Islet of Langerhans (tissue), 1 donor: Measurements from ENCODE around the gene PKNOX2.

ENCODE experiments used
- FAIRE-seq: peaks from one replicate; lab custom pipeline; 2011; peaks lifted over from hg19 to GRCh38; lab: Jason Lieb, UNC

The PKNOX2 gene

DNA sequence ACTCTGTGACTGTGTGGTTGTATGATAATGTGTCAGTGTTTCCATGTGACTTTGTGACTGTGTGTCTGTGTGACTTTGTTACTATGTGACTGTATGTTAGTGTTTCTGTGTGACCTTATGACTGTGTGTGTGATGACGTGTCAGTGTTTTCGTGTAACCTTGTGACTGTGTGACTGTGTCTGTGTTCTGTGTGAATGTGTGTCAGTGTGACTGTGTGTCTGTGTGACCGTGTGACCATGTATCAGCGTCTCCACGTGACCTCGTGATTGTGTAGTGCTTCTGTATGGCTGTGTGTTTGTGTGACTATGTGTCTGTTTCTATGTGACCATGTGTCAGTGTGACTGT is 9.5 kb upstream of the PKNOX2 start:
- FAIRE-seq = no peak

DNA sequence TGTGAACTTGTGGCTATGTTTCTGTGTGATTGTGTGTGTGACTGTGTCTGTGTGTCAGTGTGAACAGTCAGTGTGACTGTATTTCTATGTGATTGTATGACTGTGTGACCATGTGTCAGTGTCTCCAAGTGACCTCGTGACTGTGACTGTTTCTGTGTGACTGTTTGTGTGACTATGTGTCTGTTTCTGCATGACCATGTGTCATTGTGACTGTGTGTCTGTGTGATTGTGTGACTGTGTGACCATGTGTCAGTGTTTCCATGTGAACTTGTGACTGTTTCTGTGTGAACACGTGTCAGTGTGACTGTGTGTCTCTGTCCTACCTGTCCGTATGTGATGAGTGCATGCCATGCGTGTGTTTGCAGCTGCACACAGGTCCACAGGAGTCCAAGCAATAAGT is 8.8 kb upstream of the PKNOX2 start:
- FAIRE-seq = no peak

DNA sequence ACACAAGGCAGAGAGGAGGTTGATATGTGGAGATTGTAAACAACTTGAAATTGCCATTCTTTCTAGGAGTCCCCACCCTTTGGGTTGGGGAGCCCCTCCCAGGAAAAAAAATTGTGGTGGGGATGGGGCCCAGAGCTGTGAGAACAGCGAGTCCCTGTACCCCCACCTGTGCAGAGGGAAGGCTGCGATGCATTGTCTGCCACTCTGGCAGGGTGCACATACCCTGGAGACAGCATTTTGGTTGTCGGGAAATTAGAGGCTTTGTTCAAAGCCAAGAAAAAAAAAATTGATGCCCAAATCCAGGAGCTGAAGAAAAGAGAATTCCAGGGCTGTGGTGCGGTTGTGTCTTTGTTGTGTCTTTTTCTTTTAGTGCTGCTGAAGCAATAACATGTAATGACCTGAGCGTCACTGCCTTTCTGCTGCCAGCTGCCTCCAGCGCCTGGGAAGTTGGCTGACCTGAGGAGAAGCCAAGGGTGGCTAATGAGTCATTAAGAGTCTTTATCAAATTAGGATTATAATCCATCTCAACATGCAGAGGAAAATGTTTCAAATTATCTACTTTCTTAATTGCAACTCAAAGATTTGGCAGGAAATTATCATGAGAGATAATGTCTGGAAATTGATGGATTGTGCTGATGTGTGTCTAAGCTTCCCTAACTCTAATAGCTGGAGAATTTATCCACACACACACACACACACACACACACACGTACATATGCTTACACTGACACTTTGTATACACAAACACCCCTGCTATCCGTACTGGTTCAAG is 8.0 kb upstream of the PKNOX2 start:
- FAIRE-seq = no peak

DNA sequence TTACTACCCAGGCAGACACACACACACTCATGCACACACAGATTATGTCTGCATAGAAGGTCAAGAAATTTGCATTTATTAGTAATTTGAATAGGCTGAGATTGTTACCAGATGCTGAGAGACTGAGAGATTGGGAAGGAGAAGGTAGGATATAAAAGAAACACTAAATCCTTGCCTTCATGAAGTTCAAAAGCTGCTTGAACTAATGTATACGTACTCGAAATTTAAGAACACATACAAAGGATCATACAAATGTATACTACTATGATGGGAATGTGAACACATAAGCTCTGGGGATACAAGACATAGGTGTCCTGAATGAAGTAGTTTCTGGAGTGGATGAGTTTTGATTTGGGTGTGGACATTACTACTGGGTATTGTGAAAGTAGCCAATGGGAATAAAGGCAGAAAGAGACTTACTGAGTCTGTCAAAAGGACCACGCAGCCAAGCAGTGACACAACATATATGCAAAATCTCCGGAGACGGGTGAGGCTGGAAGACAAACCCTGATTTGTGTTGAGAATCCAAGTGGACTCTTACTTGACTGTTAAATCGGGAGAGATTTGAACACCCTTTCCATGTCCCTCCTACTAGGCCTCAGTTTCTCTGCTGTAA is 7.3 kb upstream of the PKNOX2 start:
- FAIRE-seq = no peak

DNA sequence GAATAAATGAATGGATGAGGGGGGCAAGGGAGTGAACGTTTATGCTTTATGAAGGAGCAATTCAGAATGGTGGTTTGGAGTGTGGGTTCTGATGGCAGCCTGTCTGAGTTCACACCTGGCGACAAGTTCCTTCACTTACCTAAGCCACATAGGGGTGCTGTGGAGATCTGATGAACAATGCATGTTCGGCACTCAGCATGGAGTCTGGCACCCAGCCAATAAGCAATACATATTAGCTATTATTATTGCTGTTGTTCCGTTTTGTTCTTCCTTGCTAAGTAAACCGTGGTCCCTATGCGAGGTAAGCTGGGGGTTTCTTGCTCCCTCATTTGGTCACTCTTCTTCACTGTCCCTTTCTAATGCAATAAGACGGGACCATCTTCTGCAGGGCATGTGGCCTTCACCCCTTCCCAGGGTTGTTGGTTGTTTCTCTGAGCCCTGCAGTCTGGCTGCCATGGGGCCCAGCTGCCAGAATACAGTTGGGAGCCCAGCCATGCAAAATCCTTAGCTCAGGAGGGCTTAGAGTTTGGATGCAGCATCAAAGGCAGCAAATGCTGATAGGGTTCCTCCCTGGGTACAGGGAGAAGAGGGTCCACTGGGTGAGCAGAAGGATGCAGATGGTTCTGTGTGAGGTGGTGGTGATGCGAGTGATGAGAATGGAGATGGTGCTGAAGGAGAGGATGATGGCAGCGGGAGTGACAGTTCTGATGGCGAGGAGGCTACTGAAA is 6.4 kb upstream of the PKNOX2 start:
- FAIRE-seq = no peak

DNA sequence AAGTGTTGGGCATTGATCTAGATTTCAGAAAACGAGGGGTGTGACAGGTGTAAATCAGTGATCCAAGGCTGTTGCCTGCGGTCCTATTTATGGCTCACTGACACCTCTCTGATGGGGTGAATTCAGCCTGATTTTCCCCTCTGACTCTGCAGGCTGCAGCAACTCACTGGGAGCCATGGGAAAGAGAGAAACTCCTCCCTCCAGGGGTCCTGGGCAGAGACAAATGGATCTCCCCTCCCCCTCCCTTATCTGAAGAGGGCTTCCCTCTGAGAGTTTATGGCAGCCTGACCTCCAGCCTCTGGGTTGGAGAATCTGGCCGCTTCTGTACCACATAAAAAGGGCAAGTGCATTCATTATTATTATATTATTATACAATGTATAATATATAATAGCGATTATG is 1.8 kb upstream of the PKNOX2 start:
- FAIRE-seq = no peak

DNA sequence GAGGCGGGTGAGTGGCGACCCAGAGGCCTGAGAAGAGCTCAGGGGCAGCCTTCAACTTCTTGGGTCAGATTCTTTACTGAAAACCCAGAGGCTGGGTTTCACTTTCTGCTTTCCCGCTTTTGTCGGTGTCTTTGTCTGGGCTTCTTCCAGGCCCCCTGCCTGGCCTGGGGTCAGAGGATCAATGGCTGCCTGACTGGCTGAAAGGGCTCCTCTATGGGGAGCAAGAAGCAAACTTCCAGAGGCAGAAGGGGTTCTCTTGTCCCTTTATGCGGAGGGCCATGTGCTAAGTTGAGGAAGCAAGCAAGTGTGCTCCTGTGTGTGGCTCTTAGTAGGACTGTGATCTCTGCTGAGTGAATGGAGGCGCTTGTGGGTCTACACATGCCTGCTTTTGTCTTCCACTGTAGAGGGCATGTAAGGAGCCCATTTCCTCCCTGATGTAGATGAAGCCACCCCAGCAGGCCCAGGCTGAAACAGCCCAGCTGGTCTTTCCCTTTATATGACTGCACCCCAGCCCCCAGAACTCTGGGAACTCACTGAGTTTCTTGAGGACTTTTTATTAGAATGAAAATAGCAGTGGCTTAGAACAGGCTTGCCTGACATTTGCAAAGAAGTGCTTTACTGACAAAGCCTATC is 1.0 kb upstream of the PKNOX2 start:
- no peak for FAIRE-seq

DNA sequence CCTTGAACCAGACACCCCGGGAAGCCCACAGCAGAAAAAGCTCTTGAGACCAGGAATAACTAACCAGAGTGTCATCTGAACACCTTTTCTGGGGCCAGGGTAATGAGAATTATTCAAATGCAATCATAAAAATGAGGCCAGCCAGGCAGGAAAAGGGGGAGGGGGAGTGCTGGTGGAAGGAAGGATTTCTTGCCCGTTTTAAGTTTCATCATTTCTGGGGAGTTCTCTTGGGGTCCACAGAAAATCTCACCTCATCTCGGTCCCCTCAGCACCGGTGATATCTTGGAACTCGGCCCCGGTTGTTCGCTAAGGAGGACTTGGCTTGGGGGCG is 495 bp upstream of the PKNOX2 start:
- FAIRE-seq = no peak

DNA sequence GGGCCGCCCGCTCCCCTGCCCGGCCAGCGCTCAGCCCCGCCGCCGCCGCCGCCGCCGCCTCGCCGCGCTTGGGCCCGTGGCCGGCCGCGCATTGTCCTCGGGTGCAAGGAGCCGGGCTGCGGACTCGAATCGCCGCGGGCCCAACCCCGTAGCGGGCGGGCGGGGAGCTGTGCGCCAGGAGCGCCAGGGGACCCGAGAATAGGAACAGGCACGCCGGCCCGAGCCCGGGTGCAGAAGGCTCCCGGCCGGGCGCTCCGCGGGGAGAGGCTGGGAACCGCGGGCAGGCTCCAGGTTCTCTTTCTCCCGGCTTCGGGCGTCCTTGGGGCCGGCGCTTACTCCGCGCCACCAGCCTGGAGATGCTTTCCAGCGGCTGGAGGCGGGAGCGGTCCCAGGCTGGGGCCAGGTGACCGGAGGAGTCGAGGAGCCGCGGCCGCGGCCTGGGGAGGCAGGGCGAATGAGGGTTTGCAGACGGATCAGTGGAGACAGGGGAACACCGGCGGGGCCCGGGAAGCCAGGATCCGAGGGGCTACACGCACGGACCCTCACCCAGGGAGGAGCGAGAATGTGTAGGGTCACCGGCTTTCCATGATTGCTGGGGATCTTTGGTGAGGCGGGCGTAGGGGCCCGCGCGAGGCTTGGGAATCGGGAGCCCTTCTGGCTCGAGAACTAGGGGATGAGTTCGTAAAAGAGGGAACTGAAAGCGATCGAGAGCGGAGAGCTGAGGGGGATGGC is 726 bp downstream of the PKNOX2 start:
- no peak for FAIRE-seq

DNA sequence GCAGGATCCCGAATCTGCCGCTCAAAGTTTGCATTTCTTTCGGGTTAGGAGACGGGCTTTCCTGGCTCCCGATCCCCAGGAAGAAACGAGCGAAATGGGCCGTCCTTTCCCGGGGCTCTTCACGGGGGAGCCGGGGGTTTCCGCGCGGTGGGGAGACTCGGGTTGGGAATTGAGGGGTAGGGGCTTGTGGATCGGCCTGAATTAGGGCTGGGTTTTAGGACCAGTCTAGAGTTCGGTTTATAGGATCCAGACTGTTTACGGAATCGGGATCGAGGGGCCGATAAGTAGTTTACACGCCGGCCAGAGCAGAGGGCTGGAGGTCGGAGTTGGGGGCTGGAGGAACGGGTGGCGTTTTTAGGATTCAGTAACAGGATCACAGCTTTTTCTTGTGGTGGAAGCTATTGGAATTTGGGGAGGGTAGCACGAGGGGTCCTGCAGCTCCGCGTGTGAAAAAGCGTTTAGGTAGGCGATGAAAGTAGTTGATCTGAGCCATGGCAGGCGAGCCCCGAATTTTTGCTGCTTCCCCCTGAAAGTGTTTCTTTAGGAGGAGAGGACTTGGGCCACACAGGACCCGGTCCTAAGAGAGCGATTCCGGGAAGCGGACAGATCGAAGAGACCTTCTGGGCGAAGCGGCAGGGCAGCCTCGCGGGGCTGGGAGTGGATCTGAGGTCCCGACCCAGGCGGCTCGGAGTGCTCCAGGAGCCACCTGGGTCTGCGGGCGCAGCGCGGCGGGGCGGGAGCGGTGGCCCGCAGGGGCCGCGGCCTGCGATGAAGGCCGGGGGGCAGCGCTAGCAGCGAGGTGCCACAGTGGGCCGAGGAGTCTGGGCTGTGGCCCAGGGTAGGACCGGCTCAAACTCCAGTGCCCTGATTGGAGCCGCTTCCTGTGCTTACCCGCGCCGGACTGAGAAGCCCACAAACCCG is 1.6 kb downstream of the PKNOX2 start:
- no peak for FAIRE-seq

DNA sequence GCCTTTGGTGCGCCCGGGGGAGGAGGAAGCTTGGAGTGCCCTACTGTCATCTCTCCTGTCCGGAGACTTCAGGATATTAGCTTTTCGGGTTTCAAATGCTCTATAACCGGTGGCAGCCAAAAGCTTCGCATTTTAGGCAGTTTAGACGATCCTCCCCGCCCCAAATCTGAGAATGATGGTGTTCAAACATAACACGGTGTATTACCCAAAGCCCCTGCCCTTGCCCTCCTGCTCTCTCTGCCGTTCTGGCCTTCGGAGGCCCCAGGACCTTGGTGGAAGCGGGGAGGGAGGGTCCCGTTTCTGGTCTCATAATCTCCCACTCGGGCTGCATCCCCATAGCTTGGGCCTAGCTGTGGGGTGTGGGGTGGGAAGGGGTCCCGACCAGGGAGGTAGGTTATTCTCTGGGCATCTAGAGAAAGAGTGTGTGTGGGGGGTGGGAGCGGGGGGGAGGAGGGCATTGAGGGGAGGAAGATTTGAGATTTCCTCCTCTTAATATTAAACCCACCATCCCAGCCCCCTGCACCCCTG is 2.3 kb downstream of the PKNOX2 start:
- FAIRE-seq = no peak

DNA sequence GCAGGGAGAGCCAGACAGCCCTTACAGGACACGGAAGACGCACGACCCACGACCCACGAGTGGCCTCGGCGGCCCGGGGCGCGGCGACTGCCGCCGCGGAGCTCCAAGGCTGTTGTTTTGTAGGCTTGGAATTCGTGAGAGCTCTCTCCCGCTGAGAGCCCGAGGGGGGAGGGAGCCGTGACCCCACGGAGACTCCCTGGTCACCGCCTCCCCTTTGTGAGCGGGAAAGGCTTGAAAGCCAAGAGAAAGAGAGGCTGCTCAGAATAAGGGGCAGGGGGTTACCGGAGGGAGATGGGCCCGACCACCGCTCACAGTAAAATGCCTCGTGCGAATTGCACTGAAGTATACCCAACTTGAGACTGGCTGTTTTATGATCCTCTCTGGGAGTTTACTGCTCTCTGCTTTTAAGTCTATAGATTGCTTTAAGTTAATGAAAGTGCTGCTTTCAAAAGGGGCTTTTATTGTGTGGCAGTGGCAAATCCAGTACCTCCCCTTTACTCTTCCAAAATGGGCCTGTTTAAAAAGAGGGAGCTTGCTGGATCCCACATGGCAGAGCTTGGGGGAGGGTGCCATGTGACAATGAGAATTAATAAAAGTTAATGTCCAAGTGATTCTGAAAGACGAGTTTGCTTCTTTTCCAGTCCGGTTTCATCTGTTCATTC is 2.9 kb downstream of the PKNOX2 start:
- no peak for FAIRE-seq

DNA sequence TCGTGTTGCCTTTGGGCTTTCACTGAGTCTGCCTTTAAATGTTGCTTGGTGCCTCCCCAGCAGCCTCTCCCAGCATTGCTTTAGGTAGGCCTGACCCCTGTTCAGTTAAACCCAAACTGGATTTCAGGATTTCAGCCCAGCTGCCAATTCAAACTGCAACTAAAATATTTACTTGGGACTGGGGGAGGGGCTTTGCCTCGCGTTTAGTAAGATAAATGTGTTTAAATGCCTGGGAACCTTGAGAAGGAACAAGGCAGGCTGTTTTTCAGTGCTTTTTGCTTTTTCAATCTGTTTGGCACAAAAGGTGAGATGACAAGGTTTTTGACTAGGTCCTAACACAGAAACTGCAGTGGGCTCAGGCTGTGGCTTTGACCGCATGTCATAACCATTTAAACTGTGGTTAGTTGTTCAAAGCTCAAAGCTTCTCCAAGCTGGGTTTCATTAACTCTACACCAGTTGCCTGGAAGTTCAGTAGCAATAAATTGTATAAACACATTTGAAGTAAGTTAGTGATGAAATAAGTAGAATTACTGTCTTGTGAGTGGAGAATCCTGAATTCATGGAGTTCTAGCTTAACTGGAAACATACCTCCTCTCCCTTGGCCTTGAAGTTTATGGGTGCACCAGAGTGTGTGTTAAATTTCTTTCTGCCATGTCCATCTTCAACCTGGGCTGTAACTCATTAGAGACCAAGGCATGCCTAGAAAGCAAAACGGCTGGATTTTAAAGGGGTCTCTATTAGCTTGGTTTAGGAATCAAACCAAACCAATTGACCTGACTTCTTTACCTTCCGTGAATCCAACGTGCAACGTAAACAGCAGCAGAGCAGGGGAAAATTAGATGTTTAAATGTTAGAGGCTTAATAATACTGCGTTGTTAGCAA is 3.6 kb downstream of the PKNOX2 start:
- no peak for FAIRE-seq

DNA sequence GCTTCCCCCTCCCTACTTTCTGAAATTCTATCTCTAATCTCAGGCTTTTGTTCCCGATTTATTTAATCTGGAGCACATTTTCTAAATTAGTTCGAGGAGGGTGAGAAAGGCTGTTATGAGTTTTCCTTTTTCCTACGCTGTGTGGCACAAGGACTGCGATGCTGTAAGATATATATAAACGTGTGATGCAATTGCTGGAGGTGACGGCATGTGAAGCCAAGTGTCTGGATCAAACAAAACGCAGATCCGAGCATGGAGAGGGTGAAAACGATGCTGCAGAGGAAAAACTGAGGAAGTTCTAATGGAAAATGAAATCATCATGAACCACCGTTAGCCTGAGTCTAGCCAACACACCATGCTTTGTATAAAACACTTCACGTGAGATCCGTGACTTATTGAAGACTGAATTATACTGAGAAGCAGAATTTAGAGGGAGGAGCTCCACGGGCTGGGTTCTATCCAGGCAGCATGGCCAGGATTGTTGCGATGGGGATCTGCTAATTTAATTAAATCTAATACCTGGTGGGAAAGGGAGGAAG is 4.4 kb downstream of the PKNOX2 start:
- no peak for FAIRE-seq

DNA sequence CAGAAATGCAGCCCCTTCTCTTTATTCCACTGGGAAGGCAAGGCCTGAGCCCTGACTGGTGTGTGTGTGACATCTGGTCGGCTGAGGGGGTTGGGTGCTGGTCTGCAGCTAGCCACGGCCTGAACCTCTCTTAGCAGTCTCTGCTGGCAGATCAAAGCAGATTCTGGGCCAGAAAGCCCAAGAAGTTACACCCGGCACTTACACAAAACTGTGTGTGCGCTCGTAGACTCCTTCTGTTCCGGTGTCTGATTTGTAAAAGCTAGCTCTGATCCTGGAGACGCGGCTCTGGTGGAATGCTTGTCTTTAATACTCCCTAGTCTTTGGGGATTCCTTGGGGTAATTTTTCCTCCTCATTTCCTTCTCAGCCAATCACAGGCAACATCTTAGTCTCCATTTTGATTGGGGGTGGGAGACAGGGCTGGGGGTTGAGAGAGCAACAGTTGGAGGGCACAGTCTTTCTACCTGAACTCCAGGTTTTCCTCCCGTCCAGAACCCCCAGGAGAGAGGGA is 5.5 kb downstream of the PKNOX2 start:
- FAIRE-seq = no peak

DNA sequence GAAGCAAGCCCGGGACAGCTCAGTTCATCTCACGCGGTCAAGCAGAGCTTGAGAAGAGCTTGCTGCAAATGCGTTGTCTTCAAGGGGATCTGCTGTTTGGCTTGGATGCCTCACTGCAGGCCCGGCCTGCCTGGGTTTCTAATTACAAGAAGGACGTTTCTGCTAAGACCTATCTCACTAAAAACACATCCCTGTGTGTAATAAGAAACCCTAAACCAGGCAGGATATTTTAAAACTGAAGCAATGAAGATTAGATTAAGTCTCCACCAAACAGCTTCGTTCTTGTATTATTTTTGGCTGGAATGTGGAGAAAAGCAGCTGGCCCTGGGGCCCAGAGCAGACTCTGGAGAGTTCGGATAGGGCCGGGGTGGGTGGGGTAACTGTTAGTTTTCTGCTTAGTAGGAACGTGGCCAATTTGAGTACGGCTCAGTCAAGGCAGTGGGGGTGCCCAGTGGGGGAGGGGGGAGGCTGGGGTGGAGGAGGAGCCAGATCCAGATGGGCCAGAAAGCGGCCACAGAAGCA is 6.0 kb downstream of the PKNOX2 start:
- FAIRE-seq = no peak

DNA sequence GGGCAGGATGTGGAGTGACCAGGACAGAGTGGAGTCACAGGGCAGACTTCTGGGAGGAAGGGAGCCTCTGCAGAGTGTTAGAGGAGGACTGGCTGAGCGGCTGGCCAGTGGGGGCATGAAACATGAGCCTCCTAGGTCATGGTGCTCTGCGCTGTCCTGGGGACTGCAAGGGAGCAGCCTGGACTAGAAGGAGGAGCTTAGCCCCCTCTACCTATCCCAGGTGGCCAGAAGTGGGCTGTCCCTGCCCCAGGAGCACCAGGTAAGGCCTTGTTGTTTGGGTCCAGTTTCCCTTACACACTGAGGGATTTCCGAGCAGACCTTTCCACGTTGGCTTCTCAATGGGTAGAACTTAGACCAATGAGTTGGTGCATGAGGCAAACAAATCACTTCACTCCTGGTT is 7.4 kb downstream of the PKNOX2 start:
- FAIRE-seq = no peak

DNA sequence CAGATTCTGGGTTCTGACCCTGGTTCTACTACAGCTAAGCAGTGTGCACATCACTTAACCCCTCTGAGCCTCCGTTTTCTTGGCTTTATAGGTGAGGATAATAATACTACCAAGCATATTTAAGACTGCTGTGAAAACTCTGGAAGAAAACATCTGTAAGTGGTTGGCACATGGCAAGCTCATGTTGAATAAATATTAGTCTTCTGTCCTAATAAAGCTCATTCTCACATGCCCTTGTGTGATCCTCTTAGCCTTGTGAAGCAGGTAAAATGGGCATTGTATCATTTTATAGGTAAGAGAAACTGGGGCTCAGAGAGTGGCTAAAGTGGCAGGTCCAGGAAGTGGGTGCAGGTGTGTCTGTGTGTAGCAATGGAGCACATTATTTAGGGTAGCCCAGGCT is 8.5 kb downstream of the PKNOX2 start:
- no peak for FAIRE-seq

DNA sequence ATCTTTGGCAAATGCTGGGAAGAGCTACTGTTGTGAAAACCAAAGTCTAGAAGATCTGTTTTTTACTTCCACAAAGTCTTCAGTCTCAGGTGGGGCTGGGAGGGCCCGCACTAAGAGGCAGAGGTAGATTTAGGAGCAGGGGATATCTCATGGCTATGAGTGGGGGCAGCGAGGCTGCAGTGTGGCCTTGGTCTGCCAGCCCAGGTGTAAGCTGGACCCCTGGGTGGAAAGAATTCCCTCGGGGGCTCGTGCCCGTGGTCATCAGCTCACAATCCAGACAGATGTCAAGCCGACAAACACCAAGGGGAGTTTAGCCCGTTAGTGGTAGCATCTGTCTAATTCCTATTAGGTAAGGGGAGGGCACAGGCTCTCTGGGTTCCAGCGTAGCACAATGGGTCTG is 9.0 kb downstream of the PKNOX2 start:
- FAIRE-seq = no peak
